Esophagus (tissue), 2 donors: ENCODE results near the gene VEGFD. TPM values are rescaled to one million over a fixed set of nuclear protein-coding genes. Genes with fewer than 3 reads are reported as not detected.

Source experiments
- H3K27ac ChIP-seq, 2 donors: one replicate each; pipeline ENCODE4 v1.5.1; 2013; ENCODE audit warnings: low read depth in 2 of 2, mild to moderate bottlenecking in 2 of 2, inconsistent platforms in 1 of 2, low read length in 1 of 2, moderate library complexity in 1 of 2
- H3K27me3 ChIP-seq, 2 donors: one replicate each; pipeline ENCODE4 v1.6.1; 2013; ENCODE audit warnings: low read length in 2 of 2, control low read depth in 1 of 2, mild to moderate bottlenecking in 1 of 2; ENCODE audit not compliant: insufficient read depth in 2 of 2, control insufficient read depth in 1 of 2
- H3K36me3 ChIP-seq, 2 donors: one replicate each; pipeline ENCODE4 v1.6.1; 2013; ENCODE audit warnings: low read length in 1 of 2; ENCODE audit not compliant: control insufficient read depth in 2 of 2, insufficient read depth in 2 of 2
- H3K4me1 ChIP-seq, 2 donors: one replicate each; pipeline ENCODE4 v1.6.1; 2013; ENCODE audit warnings: low read length in 1 of 2; ENCODE audit not compliant: control insufficient read depth in 2 of 2, insufficient read depth in 2 of 2
- H3K4me3 ChIP-seq, 2 donors: one replicate each; pipeline ENCODE4 v1.5.1; 2013; ENCODE audit warnings: low read length in 2 of 2, mild to moderate bottlenecking in 2 of 2, low read depth in 1 of 2, moderate library complexity in 1 of 2
- H3K9me3 ChIP-seq, 2 donors: one replicate each; pipeline ENCODE4 v1.6.1; 2013; ENCODE audit warnings: mild to moderate bottlenecking in 2 of 2, low read depth in 1 of 2, low read length in 1 of 2, moderate library complexity in 1 of 2; ENCODE audit not compliant: control insufficient read depth in 2 of 2, insufficient read depth in 1 of 2
- WGBS, 2 donors: extraction: QIAGEN DNeasy Blood & Tissue Kit; methylation state at CpG; one replicate each; pipeline ENCODE4 v1.1.7; 2013; 5-methylcytosine and 5-hydroxymethylcytosine counted together
- polyA plus RNA-seq, 2 donors: library from polyadenylated mRNA; stranded (reverse); fragments of 200-250 nt; gene quantifications; one replicate each; pipeline ENCODE4 v1.2.3, GENCODE V29; 2013
- donor health status: healthy with polysubstance abuse.
- donor health status: Bipolar disorder and iron deficiency.

Gene VEGFD
- polyA plus RNA-seq: under 1 TPM; 0.56 to 0.57 TPM

GRCh38 chrX:15384304-15384703, at the start of gene VEGFD:
Gene VEGFD (minus strand): TSS chrX:15384413. CDS start chrX:15383946, 467 bp downstream.
- Histone ChIP-seq H3K27me3 (no peaks in the 10 kb centered on the region), H3K4me3 (no peak within 1 kb of the TSS), H3K36me3 (no peaks in the 10 kb centered on the region), H3K4me1 (no peaks in the 10 kb centered on the region), H3K9me3 (no peaks in the 10 kb centered on the region), H3K27ac (no peak within 1 kb of the TSS)
- 28 to 46% methylated on average over 2 of the region's 2 CpGs for WGBS, 2 donors

GRCh38 chrX:15430584-15430983, 46.4 kb upstream of the VEGFD start:
- Histone ChIP-seq H3K27ac (no peak overlapping the region), H3K4me1 (no peaks in the 10 kb centered on the region), H3K9me3 (no peaks in the 10 kb centered on the region), H3K27me3 (no peaks in the 10 kb centered on the region), H3K4me3 (no peak overlapping the region), H3K36me3 (no peaks in the 10 kb centered on the region)
- WGBS, 2 donors: 48 to 60% methylated on average over 1 of the region's 1 CpG

- Histone ChIP-seq H3K27me3 (no peaks in the 10 kb centered on the region), H3K36me3 (no peaks in the 10 kb centered on the region), H3K4me3 (no peak overlapping the region), H3K9me3 (no peaks in the 10 kb centered on the region), H3K4me1 (no peaks in the 10 kb centered on the region), H3K27ac (no peak overlapping the region)
- WGBS, 2 donors: 78 to 81% methylated on average over 2 of the region's 2 CpGs
These were observed 45.9 kb upstream of the VEGFD start for GRCh38 chrX:15430076-15430475.

GRCh38 chrX:15425024-15425423, 40.8 kb upstream of the VEGFD start:
- no peaks in the 10 kb centered on the region for H3K36me3 ChIP-seq
- no peaks in the 10 kb centered on the region for H3K9me3 ChIP-seq
- H3K27ac ChIP-seq: no peak overlapping the region
- no peaks in the 10 kb centered on the region for H3K4me1 ChIP-seq
- no peaks in the 10 kb centered on the region for H3K27me3 ChIP-seq
- 52 to 53% methylated on average over 1 of the region's 1 CpG for WGBS, 2 donors
- H3K4me3 ChIP-seq: no peak overlapping the region

GRCh38 chrX:15418707-15419181, 34.5 kb upstream of the VEGFD start:
- no peaks in the 10 kb centered on the region for H3K36me3 ChIP-seq
- no peaks in the 10 kb centered on the region for H3K4me1 ChIP-seq
- no peaks in the 10 kb centered on the region for H3K27me3 ChIP-seq
- no peak overlapping the region for H3K4me3 ChIP-seq
- 52 to 66% methylated on average over 3 of the region's 3 CpGs for WGBS, 2 donors
- no peak overlapping the region for H3K27ac ChIP-seq
- H3K9me3 ChIP-seq: no peaks in the 10 kb centered on the region

GRCh38 chrX:15418041-15418706, 34.0 kb upstream of the VEGFD start:
- Histone ChIP-seq H3K27ac (no peak overlapping the region), H3K27me3 (no peaks in the 10 kb centered on the region), H3K4me3 (no peak overlapping the region), H3K36me3 (no peaks in the 10 kb centered on the region), H3K4me1 (no peaks in the 10 kb centered on the region), H3K9me3 (no peaks in the 10 kb centered on the region)
- WGBS, 2 donors: 59 to 64% methylated on average over 6 of the region's 6 CpGs

GRCh38 chrX:15416133-15416993, 32.1 kb upstream of the VEGFD start:
- H3K4me1 ChIP-seq: no peaks in the 10 kb centered on the region
- H3K9me3 ChIP-seq: no peaks in the 10 kb centered on the region
- 81 to 84% methylated on average over 10 of the region's 10 CpGs for WGBS, 2 donors
- no peak overlapping the region for H3K27ac ChIP-seq
- H3K27me3 ChIP-seq: no peaks in the 10 kb centered on the region
- H3K36me3 ChIP-seq: no peaks in the 10 kb centered on the region
- no peak overlapping the region for H3K4me3 ChIP-seq

- no peaks in the 10 kb centered on the region for H3K9me3 ChIP-seq
- no peak overlapping the region for H3K27ac ChIP-seq
- H3K4me1 ChIP-seq: no peaks in the 10 kb centered on the region
- H3K27me3 ChIP-seq: no peaks in the 10 kb centered on the region
- 59 to 84% methylated on average over 6 of the region's 6 CpGs for WGBS, 2 donors
- no peak overlapping the region for H3K4me3 ChIP-seq
- H3K36me3 ChIP-seq: no peaks in the 10 kb centered on the region
These were observed 28.9 kb upstream of the VEGFD start for GRCh38 chrX:15413101-15413500.

- H3K27me3 ChIP-seq: peaks cover 0 to 5% of the 10 kb centered on the region in 2 donors
- no peaks in the 10 kb centered on the region for H3K9me3 ChIP-seq
- H3K4me3 ChIP-seq: no peak overlapping the region
- H3K4me1 ChIP-seq: no peaks in the 10 kb centered on the region
- 60 to 66% methylated on average over 2 of the region's 2 CpGs for WGBS, 2 donors
- no peak overlapping the region for H3K27ac ChIP-seq
- no peaks in the 10 kb centered on the region for H3K36me3 ChIP-seq
These were observed 26.7 kb upstream of the VEGFD start for GRCh38 chrX:15410947-15411346.
